ENCODE data around the gene FAM3D.
"Not testable (repeated sequence)": the region's sequence is repeated elsewhere in the genome, so short reads cannot be mapped to it uniquely, and the experiment has no call there.

FAM3D gene

GRCh38 chr3:58706395-58707167, 40.0 kb upstream of the FAM3D start:
- no peak overlapping the region for H3K4me3 ChIP-seq (ENCODE audit: control insufficient read depth, low read depth, low read length)
- no peak for TF ChIP-seq CTCF (conservative IDR thresholded peaks at IDR 0.05; ENCODE audit: control insufficient read depth, insufficient read depth, low read depth, low read length)
- DNase-seq (ENCODE audit: low read depth): no peak

- no peak overlapping the region for H3K4me3 ChIP-seq (ENCODE audit: control insufficient read depth, low read depth, low read length)
- DNase-seq (ENCODE audit: low read depth): no peak
- no peak for TF ChIP-seq CTCF (conservative IDR thresholded peaks at IDR 0.05; ENCODE audit: control insufficient read depth, insufficient read depth, low read depth, low read length)
Measured at GRCh38 chr3:58704745-58705144, 38.2 kb upstream of the FAM3D start.

- not testable (repeated sequence) for H3K4me3 ChIP-seq (ENCODE audit: control insufficient read depth, low read depth, low read length); DNase-seq (ENCODE audit: low read depth)
Measured at GRCh38 chr3:58704304-58704703, 37.7 kb upstream of the FAM3D start.

- no peak for DNase-seq (ENCODE audit: low read depth)
- no peak for TF ChIP-seq CTCF (conservative IDR thresholded peaks at IDR 0.05; ENCODE audit: control insufficient read depth, insufficient read depth, low read depth, low read length)
- no peak overlapping the region for H3K4me3 ChIP-seq (ENCODE audit: control insufficient read depth, low read depth, low read length)
Measured at GRCh38 chr3:58698246-58698645, 31.7 kb upstream of the FAM3D start.

- H3K4me3 ChIP-seq (ENCODE audit: control insufficient read depth, low read depth, low read length): no peak overlapping the region
- no peak for TF ChIP-seq CTCF (conservative IDR thresholded peaks at IDR 0.05; ENCODE audit: control insufficient read depth, insufficient read depth, low read depth, low read length)
- no peak for DNase-seq (ENCODE audit: low read depth)
Measured at GRCh38 chr3:58697561-58697960, 31.0 kb upstream of the FAM3D start.

GRCh38 chr3:58696813-58697212, 30.2 kb upstream of the FAM3D start:
- not testable (repeated sequence) for DNase-seq (ENCODE audit: low read depth); H3K4me3 ChIP-seq (ENCODE audit: control insufficient read depth, low read depth, low read length)

- H3K4me3 ChIP-seq (ENCODE audit: control insufficient read depth, low read depth, low read length): no peak overlapping the region
- TF ChIP-seq CTCF (conservative IDR thresholded peaks at IDR 0.05; ENCODE audit: control insufficient read depth, insufficient read depth, low read depth, low read length): no peak
- DNase-seq (ENCODE audit: low read depth): no peak
Measured at GRCh38 chr3:58696093-58696492, 29.5 kb upstream of the FAM3D start.

- H3K4me3 ChIP-seq (ENCODE audit: control insufficient read depth, low read depth, low read length); DNase-seq (ENCODE audit: low read depth): not testable (repeated sequence)
Measured at GRCh38 chr3:58695284-58695683, 28.7 kb upstream of the FAM3D start.

All from fibroblast of mammary gland (primary cell).